ENCODE measurements around the gene MYL1.

DNA sequence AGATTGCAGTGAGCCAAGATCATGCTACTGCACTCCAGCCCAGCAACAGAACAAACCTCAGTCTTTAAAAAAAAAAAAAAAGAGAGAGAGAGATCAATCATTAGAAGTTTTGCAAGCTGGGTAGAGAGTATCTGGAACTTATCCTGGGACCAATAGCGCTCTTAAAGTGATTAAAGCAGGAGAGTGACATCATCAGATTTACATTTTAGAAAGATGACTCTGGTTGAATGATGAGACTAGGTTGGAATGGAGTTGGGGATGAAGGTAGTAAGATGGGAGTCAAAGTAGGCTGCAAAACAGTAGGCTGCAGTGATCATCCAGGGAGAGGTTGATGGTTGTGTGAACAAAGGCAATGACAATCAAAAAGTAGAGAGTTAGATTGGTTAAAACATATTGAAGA, 37.8 kb downstream of the MYL1 start:
- no peak for TF ChIP-seq POLR2AphosphoS5 (IDR thresholded peaks at IDR 0.05; ENCODE audit: low read depth, low read length)
- no peak for TF ChIP-seq ZFX (IDR thresholded peaks at IDR 0.05)
- TF ChIP-seq CTCF (IDR thresholded peaks at IDR 0.05 in 2 of 3, conservative IDR thresholded peaks at IDR 0.05 in 1 of 3; ENCODE audit: borderline replicate concordance in 1 of 3, insufficient read depth in 1 of 3, low read depth in 2 of 3, low read length in 2 of 3) = no peak
- TF ChIP-seq, protein P1, sequence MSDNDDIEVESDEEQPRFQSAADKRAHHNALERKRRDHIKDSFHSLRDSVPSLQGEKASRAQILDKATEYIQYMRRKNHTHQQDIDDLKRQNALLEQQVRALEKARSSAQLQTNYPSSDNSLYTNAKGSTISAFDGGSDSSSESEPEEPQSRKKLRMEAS (IDR thresholded peaks at IDR 0.05) = no peak
- TF ChIP-seq FOSL1 (IDR thresholded peaks at IDR 0.05; ENCODE audit: low read depth) = no peak
- no peak for TF ChIP-seq SP1 (IDR thresholded peaks at IDR 0.05; ENCODE audit: low read depth)
- no peak for TF ChIP-seq RAD21 (IDR thresholded peaks at IDR 0.05; ENCODE audit: low read depth)
- no peak for TF ChIP-seq EZH2 (IDR thresholded peaks at IDR 0.05)
- no peak for TF ChIP-seq ZNF274 (IDR thresholded peaks at IDR 0.05; ENCODE audit: low read depth, low read length)
- TF ChIP-seq POLR2A (IDR thresholded peaks at IDR 0.05; ENCODE audit: borderline replicate concordance, extremely low read depth, insufficient read depth, insufficient read length) = no peak
- TF ChIP-seq JUND (IDR thresholded peaks at IDR 0.05) = no peak
- TF ChIP-seq, protein P2, sequence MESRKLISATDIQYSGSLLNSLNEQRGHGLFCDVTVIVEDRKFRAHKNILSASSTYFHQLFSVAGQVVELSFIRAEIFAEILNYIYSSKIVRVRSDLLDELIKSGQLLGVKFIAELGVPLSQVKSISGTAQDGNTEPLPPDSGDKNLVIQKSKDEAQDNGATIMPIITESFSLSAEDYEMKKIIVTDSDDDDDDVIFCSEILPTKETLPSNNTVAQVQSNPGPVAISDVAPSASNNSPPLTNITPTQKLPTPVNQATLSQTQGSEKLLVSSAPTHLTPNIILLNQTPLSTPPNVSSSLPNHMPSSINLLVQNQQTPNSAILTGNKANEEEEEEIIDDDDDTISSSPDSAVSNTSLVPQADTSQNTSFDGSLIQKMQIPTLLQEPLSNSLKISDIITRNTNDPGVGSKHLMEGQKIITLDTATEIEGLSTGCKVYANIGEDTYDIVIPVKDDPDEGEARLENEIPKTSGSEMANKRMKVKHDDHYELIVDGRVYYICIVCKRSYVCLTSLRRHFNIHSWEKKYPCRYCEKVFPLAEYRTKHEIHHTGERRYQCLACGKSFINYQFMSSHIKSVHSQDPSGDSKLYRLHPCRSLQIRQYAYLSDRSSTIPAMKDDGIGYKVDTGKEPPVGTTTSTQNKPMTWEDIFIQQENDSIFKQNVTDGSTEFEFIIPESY (IDR thresholded peaks at IDR 0.05; ENCODE audit: extremely low read depth, insufficient replicate concordance, low read length) = no peak
- TF ChIP-seq CEBPB (IDR thresholded peaks at IDR 0.05; ENCODE audit: low read depth) = no peak
- TF ChIP-seq REST (IDR thresholded peaks at IDR 0.05; ENCODE audit: low read depth) = no peak

All from HCT116 (cell line).